ENCODE measurements around the gene CALHM6.
A peak's percentile ranks its signal among the peaks of the same experiment; 100 is the strongest.

CALHM6 gene

DNA sequence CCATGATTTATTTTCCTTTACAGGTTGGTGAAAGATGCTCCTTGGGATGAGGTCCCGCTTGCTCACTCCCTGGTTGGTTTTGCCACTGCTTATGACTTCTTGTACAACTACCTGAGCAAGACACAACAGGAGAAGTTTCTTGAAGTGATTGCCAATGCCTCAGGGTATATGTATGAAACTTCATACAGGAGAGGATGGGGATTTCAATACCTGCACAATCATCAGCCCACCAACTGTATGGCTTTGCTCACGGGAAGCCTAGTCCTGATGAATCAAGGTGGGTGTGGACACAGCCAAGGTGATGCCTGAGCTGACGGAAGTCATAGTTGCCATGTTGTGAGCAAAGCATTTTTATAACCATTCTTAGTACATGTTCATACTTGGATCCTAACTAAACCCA is 34.6 kb upstream of the CALHM6 start:
- Histone ChIP-seq H3K36me3 (ENCODE audit: control insufficient read depth in 1 of 2, insufficient read depth in 2 of 2, low read depth in 1 of 2, low read length in 2 of 2) (peaks cover 13 to 43% of the 10 kb centered on the region in 2 experiments), H3K18ac (ENCODE audit: low read depth in 1 of 2, low read length in 2 of 2) (no peak overlapping the region), H3K27ac (ENCODE audit: low read length, poor library complexity, severe bottlenecking) (no peak overlapping the region), H3K4me1 (ENCODE audit: control insufficient read depth, insufficient read depth, low read depth, low read length) (no peaks in the 10 kb centered on the region), H3K4me2 (ENCODE audit: low read length, poor library complexity, severe bottlenecking) (no peak overlapping the region), H3K14ac (ENCODE audit: low read length in 2 of 2) (no peak overlapping the region), H3K23ac (ENCODE audit: low read length in 2 of 2) (no peak overlapping the region), H2AK5ac (ENCODE audit: low read length, severe bottlenecking) (no peak overlapping the region), H3K4ac (ENCODE audit: low read depth in 1 of 2, low read length in 2 of 2) (no peak overlapping the region), H2BK5ac (ENCODE audit: low read depth, low read length, poor library complexity, severe bottlenecking) (no peak overlapping the region), H2BK12ac (ENCODE audit: low read length in 2 of 2) (no peak overlapping the region), H2BK15ac (ENCODE audit: low read depth, poor library complexity, severe bottlenecking) (no peak overlapping the region), H4K8ac (ENCODE audit: low read length) (no peak overlapping the region), H3K9me3 (ENCODE audit: control insufficient read depth, low read length) (no peaks in the 10 kb centered on the region), H3K9ac (ENCODE audit: low read length) (no peak overlapping the region), H3K4me3 (ENCODE audit: insufficient read depth in 1 of 2, low read depth in 1 of 2, low read length in 2 of 2) (no peak overlapping the region), H2AFZ (ENCODE audit: low read depth, low read length) (no peak overlapping the region), H3K27me3 (ENCODE audit: control insufficient read depth in 1 of 2, insufficient read depth in 1 of 2, low read length in 2 of 2) (no peaks in the 10 kb centered on the region), H2BK120ac (ENCODE audit: low read depth, low read length) (no peak overlapping the region), H3K79me1 (replicated peaks; ENCODE audit: low read length, poor library complexity, severe bottlenecking) (peaks cover 14% of the 10 kb centered on the region), H4K91ac (ENCODE audit: low read length) (no peak overlapping the region)
- DNase-seq, result no peak
- WGBS, result 88% methylated on average over 1 of the region's 3 CpGs

DNA sequence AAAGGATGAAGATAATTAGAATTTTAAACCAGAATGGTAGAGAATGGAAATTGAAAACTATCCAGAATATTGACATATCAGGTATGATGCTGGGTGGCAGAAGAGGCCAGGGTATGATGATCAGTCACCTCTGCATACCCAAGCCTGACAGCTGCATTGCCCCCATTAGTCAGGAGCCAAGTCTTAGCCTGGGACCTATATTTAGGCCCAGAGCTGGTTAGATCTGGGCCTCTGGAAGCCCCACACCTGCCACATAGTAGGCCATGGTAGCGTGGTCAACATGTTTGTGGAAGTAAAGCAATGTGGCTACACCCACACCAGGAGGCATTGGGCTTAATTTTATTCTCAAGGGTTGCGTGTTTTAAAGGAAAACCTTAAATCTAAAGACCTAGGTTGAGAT is 32.1 kb upstream of the CALHM6 start:
- H3K4me3 ChIP-seq (ENCODE audit: insufficient read depth in 1 of 2, low read depth in 1 of 2, low read length in 2 of 2), result no peak overlapping the region
- peaks cover 16% of the 10 kb centered on the region for H3K79me1 ChIP-seq (replicated peaks; ENCODE audit: low read length, poor library complexity, severe bottlenecking)
- no peak overlapping the region for H3K4ac ChIP-seq (ENCODE audit: low read depth in 1 of 2, low read length in 2 of 2)
- H3K18ac ChIP-seq (ENCODE audit: low read depth in 1 of 2, low read length in 2 of 2), result no peak overlapping the region
- H3K23ac ChIP-seq (ENCODE audit: low read length in 2 of 2), result no peak overlapping the region
- H4K91ac ChIP-seq (ENCODE audit: low read length), result no peak overlapping the region
- no peak for DNase-seq
- no peaks in the 10 kb centered on the region for H3K9me3 ChIP-seq (ENCODE audit: control insufficient read depth, low read length)
- no peak overlapping the region for H3K27ac ChIP-seq (ENCODE audit: low read length, poor library complexity, severe bottlenecking)
- peaks cover 16 to 67% of the 10 kb centered on the region in 2 experiments for H3K36me3 ChIP-seq (ENCODE audit: control insufficient read depth in 1 of 2, insufficient read depth in 2 of 2, low read depth in 1 of 2, low read length in 2 of 2)
- H3K14ac ChIP-seq (ENCODE audit: low read length in 2 of 2), result no peak overlapping the region
- no peaks in the 10 kb centered on the region for H3K27me3 ChIP-seq (ENCODE audit: control insufficient read depth in 1 of 2, insufficient read depth in 1 of 2, low read length in 2 of 2)
- H4K8ac ChIP-seq (ENCODE audit: low read length), result no peak overlapping the region
- no peak overlapping the region for H2BK15ac ChIP-seq (ENCODE audit: low read depth, poor library complexity, severe bottlenecking)
- H2BK12ac ChIP-seq (ENCODE audit: low read length in 2 of 2), result no peak overlapping the region
- over 99% methylated on average over 2 of the region's 2 CpGs for WGBS
- no peak overlapping the region for H3K9ac ChIP-seq (ENCODE audit: low read length)
- no peak overlapping the region for H2AFZ ChIP-seq (ENCODE audit: low read depth, low read length)
- peaks cover 1% of the 10 kb centered on the region for H3K4me1 ChIP-seq (ENCODE audit: control insufficient read depth, insufficient read depth, low read depth, low read length)
- no peak overlapping the region for H2AK5ac ChIP-seq (ENCODE audit: low read length, severe bottlenecking)
- H2BK5ac ChIP-seq (ENCODE audit: low read depth, low read length, poor library complexity, severe bottlenecking), result no peak overlapping the region
- H2BK120ac ChIP-seq (ENCODE audit: low read depth, low read length), result no peak overlapping the region
- no peak overlapping the region for H3K4me2 ChIP-seq (ENCODE audit: low read length, poor library complexity, severe bottlenecking)

DNA sequence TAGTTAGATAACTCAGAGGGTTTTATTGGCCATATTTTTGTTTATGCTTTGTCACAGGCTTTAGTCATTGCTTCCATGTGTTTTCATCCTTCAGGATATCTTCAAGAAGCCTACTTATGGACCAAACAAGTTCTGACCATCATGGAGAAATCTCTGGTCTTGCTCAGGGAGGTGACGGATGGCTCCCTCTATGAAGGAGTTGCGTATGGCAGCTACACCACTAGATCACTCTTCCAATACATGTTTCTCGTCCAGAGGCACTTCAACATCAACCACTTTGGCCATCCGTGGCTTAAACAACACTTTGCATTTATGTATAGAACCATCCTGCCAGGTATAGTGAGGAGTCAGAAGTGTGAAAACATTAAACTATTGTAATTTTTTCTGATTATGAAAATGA is 30.3 kb upstream of the CALHM6 start:
- no peak overlapping the region for H3K23ac ChIP-seq (ENCODE audit: low read length in 2 of 2)
- H2BK12ac ChIP-seq (ENCODE audit: low read length in 2 of 2), result no peak overlapping the region
- WGBS, result 100% methylated on average over 2 of the region's 4 CpGs
- no peak overlapping the region for H3K4ac ChIP-seq (ENCODE audit: low read depth in 1 of 2, low read length in 2 of 2)
- no peak overlapping the region for H3K4me2 ChIP-seq (ENCODE audit: low read length, poor library complexity, severe bottlenecking)
- H3K27me3 ChIP-seq (ENCODE audit: control insufficient read depth in 1 of 2, insufficient read depth in 1 of 2, low read length in 2 of 2), result no peaks in the 10 kb centered on the region
- H3K9me3 ChIP-seq (ENCODE audit: control insufficient read depth, low read length), result no peaks in the 10 kb centered on the region
- H3K14ac ChIP-seq (ENCODE audit: low read length in 2 of 2), result no peak overlapping the region
- peaks cover 1% of the 10 kb centered on the region for H3K4me1 ChIP-seq (ENCODE audit: control insufficient read depth, insufficient read depth, low read depth, low read length)
- peak overlapping the region; percentile 39 for H4K91ac ChIP-seq (ENCODE audit: low read length)
- no peak overlapping the region for H2AK5ac ChIP-seq (ENCODE audit: low read length, severe bottlenecking)
- no peak overlapping the region for H2AFZ ChIP-seq (ENCODE audit: low read depth, low read length)
- no peak overlapping the region for H2BK15ac ChIP-seq (ENCODE audit: low read depth, poor library complexity, severe bottlenecking)
- H3K27ac ChIP-seq (ENCODE audit: low read length, poor library complexity, severe bottlenecking), result no peak overlapping the region
- H3K79me1 ChIP-seq (replicated peaks; ENCODE audit: low read length, poor library complexity, severe bottlenecking), result peaks cover 19% of the 10 kb centered on the region
- no peak overlapping the region for H3K4me3 ChIP-seq (ENCODE audit: insufficient read depth in 1 of 2, low read depth in 1 of 2, low read length in 2 of 2)
- DNase-seq, result no peak
- H4K8ac ChIP-seq (ENCODE audit: low read length), result no peak overlapping the region
- peaks cover 17 to 84% of the 10 kb centered on the region in 2 experiments for H3K36me3 ChIP-seq (ENCODE audit: control insufficient read depth in 1 of 2, insufficient read depth in 2 of 2, low read depth in 1 of 2, low read length in 2 of 2)
- no peak overlapping the region for H3K18ac ChIP-seq (ENCODE audit: low read depth in 1 of 2, low read length in 2 of 2)
- H2BK5ac ChIP-seq (ENCODE audit: low read depth, low read length, poor library complexity, severe bottlenecking), result no peak overlapping the region
- H3K9ac ChIP-seq (ENCODE audit: low read length), result no peak overlapping the region
- H2BK120ac ChIP-seq (ENCODE audit: low read depth, low read length), result no peak overlapping the region

DNA sequence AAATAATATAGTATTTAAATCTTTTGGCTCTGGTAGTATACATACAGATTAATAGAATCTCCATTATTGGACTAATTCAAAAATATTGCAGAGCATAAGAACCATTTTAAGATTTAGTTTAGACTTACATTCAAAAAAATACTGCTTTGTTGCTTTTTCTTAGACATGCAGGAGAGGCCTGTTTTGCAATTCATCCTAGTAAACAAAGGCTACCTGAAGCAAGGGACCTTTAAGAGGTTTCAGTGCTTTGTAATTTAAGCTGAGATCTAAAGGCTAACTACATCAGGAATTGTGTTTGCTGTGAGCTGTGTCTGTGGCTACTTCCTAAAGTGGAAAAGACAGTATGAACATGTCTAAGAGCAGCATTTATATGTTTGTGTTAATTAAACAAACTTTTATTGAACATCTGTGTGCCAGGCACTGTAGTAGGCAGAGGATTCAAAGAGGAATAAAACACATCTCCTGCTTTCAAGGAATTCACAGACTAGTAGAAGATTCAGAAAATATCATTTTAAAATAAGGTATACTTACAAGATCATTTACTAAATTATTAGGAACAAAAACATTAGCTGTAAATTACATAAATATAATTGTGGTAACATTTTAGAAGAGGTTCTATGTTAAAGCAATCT is 29.1 kb upstream of the CALHM6 start:
- Histone ChIP-seq H3K14ac (ENCODE audit: low read length in 2 of 2) (no peak overlapping the region), H3K18ac (ENCODE audit: low read depth in 1 of 2, low read length in 2 of 2) (no peak overlapping the region), H2BK15ac (ENCODE audit: low read depth, poor library complexity, severe bottlenecking) (no peak overlapping the region), H3K27ac (ENCODE audit: low read length, poor library complexity, severe bottlenecking) (no peak overlapping the region), H2AFZ (ENCODE audit: low read depth, low read length) (no peak overlapping the region), H3K79me1 (replicated peaks; ENCODE audit: low read length, poor library complexity, severe bottlenecking) (peaks cover 21% of the 10 kb centered on the region), H3K4ac (ENCODE audit: low read depth in 1 of 2, low read length in 2 of 2) (no peak overlapping the region), H3K4me3 (ENCODE audit: insufficient read depth in 1 of 2, low read depth in 1 of 2, low read length in 2 of 2) (no peak overlapping the region), H2BK5ac (ENCODE audit: low read depth, low read length, poor library complexity, severe bottlenecking) (no peak overlapping the region), H2BK12ac (ENCODE audit: low read length in 2 of 2) (no peak overlapping the region), H3K27me3 (ENCODE audit: control insufficient read depth in 1 of 2, insufficient read depth in 1 of 2, low read length in 2 of 2) (no peaks in the 10 kb centered on the region), H4K8ac (ENCODE audit: low read length) (no peak overlapping the region), H3K9ac (ENCODE audit: low read length) (no peak overlapping the region), H3K36me3 (ENCODE audit: control insufficient read depth in 1 of 2, insufficient read depth in 2 of 2, low read depth in 1 of 2, low read length in 2 of 2) (peaks cover 22 to 89% of the 10 kb centered on the region in 2 experiments), H2AK5ac (ENCODE audit: low read length, severe bottlenecking) (no peak overlapping the region), H2BK120ac (ENCODE audit: low read depth, low read length) (no peak overlapping the region), H3K4me2 (ENCODE audit: low read length, poor library complexity, severe bottlenecking) (no peak overlapping the region), H4K91ac (ENCODE audit: low read length) (no peak overlapping the region), H3K4me1 (ENCODE audit: control insufficient read depth, insufficient read depth, low read depth, low read length) (peaks cover 1% of the 10 kb centered on the region), H3K9me3 (ENCODE audit: control insufficient read depth, low read length) (no peaks in the 10 kb centered on the region), H3K23ac (ENCODE audit: low read length in 2 of 2) (no peak overlapping the region)
- DNase-seq, result no peak
